SK-N-SH (cell line): Measurements from ENCODE around the gene KRT78. TPM values are rescaled to one million over a fixed set of nuclear protein-coding genes. Genes with fewer than 3 reads are reported as not detected.

Experiments used
- CTCF ChIA-PET: fragments of 300-600, 350-600 bp; formaldehyde crosslinking; extraction: SDS; loops from one replicate; lab custom pipeline; 2021; lab: Yijun Ruan, JAX
- POLR2A ChIA-PET: fragments of 350-600 bp; sonication (Branson Sonifier 250); formaldehyde crosslinking; extraction: SDS; loops from one replicate; lab custom pipeline; 2020; ENCODE audit warnings: antibody characterized with exemption, inconsistent platforms; lab: Yijun Ruan, JAX
- DNase-seq: peaks from one replicate; pipeline ENCODE4 v3.0.0; 2012
- H2AFZ ChIP-seq: fragments of 200-600 bp; sonication (generic); 2 replicates; pipeline ENCODE4 v1.8.1; 2016; ENCODE audit warnings: antibody characterized with exemption, mild to moderate bottlenecking, low read depth
- H3F3A ChIP-seq: fragments of 200-600 bp; sonication (generic); replicated peaks from 2 replicates; pipeline ENCODE3; 2016; ENCODE audit warnings: antibody characterized with exemption, mild to moderate bottlenecking; ENCODE audit not compliant: insufficient read depth
- H3K27ac ChIP-seq, 2 experiments: fragments of 200-500 bp in 1 of 2; fragments of 200-600 bp in 1 of 2; sonication (Bioruptor generic) in 1 of 2; sonication (generic), shearing (Covaris generic) in 1 of 2; 2 replicates each; pipeline versions ENCODE4 v1.5.1 to v1.6.1; 2014 to 2016; ENCODE audit warnings: low read depth in 2 of 2, inconsistent platforms in 1 of 2, low read length in 1 of 2, mild to moderate bottlenecking in 1 of 2, mixed read lengths in 1 of 2
- H3K27me3 ChIP-seq: fragments of 200-600 bp; sonication (generic), shearing (Covaris generic); 2 replicates; pipeline ENCODE4 v1.6.1; 2016; ENCODE audit warnings: mixed run types; ENCODE audit not compliant: insufficient read depth
- H3K36me3 ChIP-seq, 2 experiments: fragments of 200-500 bp in 1 of 2; fragments of 200-600 bp in 1 of 2; sonication (Bioruptor generic) in 1 of 2; sonication (generic) in 1 of 2; replicated peaks in 1 of 2; 2 replicates each; pipeline versions ENCODE3 to v1.5.1; 2014 to 2016; ENCODE audit warnings: low read length in 1 of 2, mild to moderate bottlenecking in 1 of 2; ENCODE audit not compliant: insufficient read depth in 2 of 2, control insufficient read depth in 1 of 2
- H3K4me1 ChIP-seq, 2 experiments: fragments of 200-500 bp in 1 of 2; fragments of 200-600 bp in 1 of 2; sonication (Bioruptor generic) in 1 of 2; sonication (generic), shearing (Covaris generic) in 1 of 2; 2 replicates each; pipeline versions ENCODE4 v1.5.1 to v1.6.1; 2014 to 2016; ENCODE audit warnings: low read depth in 1 of 2, low read length in 1 of 2, mixed run types in 1 of 2; ENCODE audit not compliant: insufficient read depth in 2 of 2, control insufficient read depth in 1 of 2
- H3K4me2 ChIP-seq: fragments of 200-600 bp; sonication (generic), shearing (Covaris generic); 2 replicates; pipeline ENCODE4 v1.6.1; 2017; ENCODE audit warnings: mixed run types
- H3K4me3 ChIP-seq, 2 experiments: fragments of 200-500 bp in 1 of 2; fragments of 200-600 bp in 1 of 2; sonication (Bioruptor generic) in 1 of 2; sonication (generic), shearing (Covaris generic) in 1 of 2; 2 replicates each; pipeline versions ENCODE4 v1.5.1 to v1.8.1; 2014 to 2016; ENCODE audit warnings: low read depth in 2 of 2, inconsistent platforms in 1 of 2, low read length in 1 of 2, mild to moderate bottlenecking in 1 of 2, mixed read lengths in 1 of 2, moderate library complexity in 1 of 2
- H3K79me2 ChIP-seq: fragments of 200-600 bp; sonication (generic); 2 replicates; pipeline ENCODE4 v1.8.1; 2017; ENCODE audit warnings: mild to moderate bottlenecking; ENCODE audit not compliant: insufficient read depth
- H3K9ac ChIP-seq: fragments of 200-600 bp; sonication (generic); 2 replicates; pipeline ENCODE4 v1.6.1; 2017; ENCODE audit warnings: mixed run types
- H3K9me2 ChIP-seq: fragments of 200-600 bp; sonication (generic); 2 replicates; pipeline ENCODE4 v1.6.1; 2017; ENCODE audit warnings: mixed run types
- H3K9me3 ChIP-seq: fragments of 200-600 bp; sonication (generic); 2 replicates; pipeline ENCODE4 v1.6.1; 2017; ENCODE audit warnings: mixed run types, mild to moderate bottlenecking, moderate library complexity
- H4K20me1 ChIP-seq: fragments of 200-600 bp; sonication (generic); 2 replicates; pipeline ENCODE4 v1.6.1; 2017; ENCODE audit warnings: mild to moderate bottlenecking, mixed run types; ENCODE audit not compliant: insufficient read depth
- CHD2 ChIP-seq: fragments of 150-350 bp; IDR thresholded peaks from 2 replicates; pipeline ENCODE4 v1.6.1; 2018; ENCODE audit warnings: low read length; ENCODE audit not compliant: partially characterized antibody
- CTCF ChIP-seq: fragments of 200-600 bp; sonication (generic); IDR thresholded peaks from 2 replicates; pipeline ENCODE4 v1.6.1; 2017; ENCODE audit warnings: antibody characterized with exemption, mild to moderate bottlenecking, moderate library complexity
- ELF1 ChIP-seq: IDR thresholded peaks from 2 replicates; pipeline ENCODE4 v1.4.0; 2012
- EP300 ChIP-seq, 2 experiments: IDR thresholded peaks; 2 replicates each; pipeline versions ENCODE4 v1.4.0 to v1.6.1; 2012; ENCODE audit warnings: borderline replicate concordance in 1 of 2, low read depth in 1 of 2, low read length in 1 of 2
- EZH2phosphoT487 ChIP-seq: fragments of 200-600 bp; sonication (generic); IDR thresholded peaks from 2 replicates; pipeline ENCODE4 v1.6.1; 2017; ENCODE audit warnings: low read depth, mixed run types, mild to moderate bottlenecking, antibody characterized with exemption, moderate library complexity, borderline replicate concordance
- FOXJ3 ChIP-seq: sonication (generic); formaldehyde crosslinking; IDR thresholded peaks from 2 replicates; pipeline ENCODE4 v1.5.1; 2020; ENCODE audit warnings: mild to moderate bottlenecking, missing genetic modification reagents
- GABPA ChIP-seq: IDR thresholded peaks from 2 replicates; pipeline ENCODE4 v1.4.0; 2012; ENCODE audit warnings: low read depth, mild to moderate bottlenecking
- JUND ChIP-seq: IDR thresholded peaks from 2 replicates; pipeline ENCODE4 v1.4.0; 2012
- MXI1 ChIP-seq: IDR thresholded peaks from 2 replicates; pipeline ENCODE4 v1.6.1; 2012; ENCODE audit warnings: mild to moderate bottlenecking, low read depth, low read length, improper control_type of control experiment
- NFIC ChIP-seq: IDR thresholded peaks from 2 replicates; pipeline ENCODE4 v1.4.0; 2012; ENCODE audit warnings: borderline replicate concordance
- NRF1 ChIP-seq: IDR thresholded peaks from 2 replicates; pipeline ENCODE4 v1.6.1; 2012; ENCODE audit warnings: low read depth, mild to moderate bottlenecking, low read length
- RAD21 ChIP-seq: IDR thresholded peaks from 2 replicates; pipeline ENCODE4 v1.6.1; 2012; ENCODE audit warnings: mild to moderate bottlenecking, low read length
- RCOR1 ChIP-seq: fragments of 150-350 bp; IDR thresholded peaks from 2 replicates; pipeline ENCODE4 v1.6.1; 2017; ENCODE audit warnings: antibody characterized with exemption, low read length
- RFX5 ChIP-seq: IDR thresholded peaks from 2 replicates; pipeline ENCODE4 v1.6.1; 2012; ENCODE audit warnings: mild to moderate bottlenecking, improper control_type of control experiment, low read length
- RXRA ChIP-seq: IDR thresholded peaks from 2 replicates; pipeline ENCODE4 v1.4.0; 2012; ENCODE audit warnings: low read depth, mild to moderate bottlenecking, borderline replicate concordance
- SMC3 ChIP-seq: IDR thresholded peaks from 2 replicates; pipeline ENCODE4 v1.6.1; 2012; ENCODE audit warnings: low read depth, low read length, improper control_type of control experiment
- USF2 ChIP-seq: fragments of 150-350 bp; IDR thresholded peaks from 2 replicates; pipeline ENCODE4 v1.6.1; 2017; ENCODE audit warnings: antibody characterized with exemption, low read length, low read depth, borderline replicate concordance
- YY1 ChIP-seq: IDR thresholded peaks from 2 replicates; pipeline ENCODE4 v1.4.0; 2012; ENCODE audit warnings: low read depth, mild to moderate bottlenecking
- WGBS: methylation state at CpG from one replicate; pipeline ENCODE4 v1.1.6; 2017; ENCODE audit warnings: low lambda C conversion rate; 5-methylcytosine and 5-hydroxymethylcytosine counted together
- polyA plus RNA-seq, 3 experiments: library from polyadenylated mRNA; depleted of rRNA; stranded (reverse); fragments of >200 nt; gene quantifications; 2 replicates each; pipeline ENCODE4 v1.2.3, GENCODE V29; 2012
- TF ChIP-seq, protein P1 (sequence below): IDR thresholded peaks from 2 replicates; pipeline ENCODE4 v1.4.0; 2012; ENCODE audit warnings: low read depth
- TF ChIP-seq, protein P2 (sequence below): IDR thresholded peaks from 2 replicates; pipeline ENCODE4 v1.4.0; 2012; ENCODE audit warnings: low read depth, borderline replicate concordance
- TF ChIP-seq, protein P3 (sequence below): IDR thresholded peaks from 2 replicates; pipeline ENCODE4; 2012

KRT78 gene
- polyA plus RNA-seq, 1 of the 3 experiments (the other 2 are of a cell fraction): not detected

- H3K9ac ChIP-seq: no peak overlapping the region
- no peaks in the 10 kb centered on the region for H3K9me2 ChIP-seq
- ChIA-PET CTCF (interaction anchor here (0.6 to 1.3 kb wide), 4 partner anchors 21 to 480 kb away, joined by 3 read pairs; no protein-coding TSS in a partner anchor), POLR2A (no interaction called here)
- no peaks in the 10 kb centered on the region for H3K9me3 ChIP-seq
- H3K4me2 ChIP-seq: no peak overlapping the region
- no peak overlapping the region for H2AFZ ChIP-seq
- H3K4me3 ChIP-seq: no peak overlapping the region
- DNase-seq: no peak
- no peak overlapping the region for H3K27ac ChIP-seq
- WGBS: 52% methylated on average over 6 of the region's 6 CpGs
- no peaks in the 10 kb centered on the region for H3K4me1 ChIP-seq
- peaks cover 2% of the 10 kb centered on the region for H3F3A ChIP-seq
- H3K36me3 ChIP-seq: no peaks in the 10 kb centered on the region
- H3K79me2 ChIP-seq: no peaks in the 10 kb centered on the region
- H4K20me1 ChIP-seq: no peaks in the 10 kb centered on the region
- TF ChIP-seq, protein P1, sequence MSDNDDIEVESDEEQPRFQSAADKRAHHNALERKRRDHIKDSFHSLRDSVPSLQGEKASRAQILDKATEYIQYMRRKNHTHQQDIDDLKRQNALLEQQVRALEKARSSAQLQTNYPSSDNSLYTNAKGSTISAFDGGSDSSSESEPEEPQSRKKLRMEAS: no peak
- TF ChIP-seq RFX5 (peak; percentile 59; the same call in 1 of the 2 replicates), SMC3 (no peak), FOXJ3 (CRISPR knock-in tag) (no peak)
- TF ChIP-seq, all 33 proteins: peak for 1
- peaks cover 24% of the 10 kb centered on the region; the same call in 1 of the 2 replicates for H3K27me3 ChIP-seq
These were observed 11.5 kb upstream of the KRT78 start for GRCh38 chr12:52860102-52860823.

- no peak for TF ChIP-seq ELF1
- TF ChIP-seq YY1: no peak
- no peak for TF ChIP-seq CHD2
- TF ChIP-seq RCOR1: no peak
- TF ChIP-seq FOXJ3 (CRISPR knock-in tag): no peak
- no peak for TF ChIP-seq GABPA
- no peak for TF ChIP-seq CTCF
- no peak for TF ChIP-seq MXI1
- TF ChIP-seq NRF1: no peak
- TF ChIP-seq SMC3: no peak
- TF ChIP-seq USF2: no peak
- TF ChIP-seq RAD21: no peak
- TF ChIP-seq EP300 (IDR thresholded peaks at IDR 0.05; ENCODE audit: borderline replicate concordance in 1 of 2, low read depth in 1 of 2, low read length in 1 of 2): no peak
- TF ChIP-seq, protein P1: no peak
- no peak for TF ChIP-seq EZH2phosphoT487
- TF ChIP-seq, protein P2, sequence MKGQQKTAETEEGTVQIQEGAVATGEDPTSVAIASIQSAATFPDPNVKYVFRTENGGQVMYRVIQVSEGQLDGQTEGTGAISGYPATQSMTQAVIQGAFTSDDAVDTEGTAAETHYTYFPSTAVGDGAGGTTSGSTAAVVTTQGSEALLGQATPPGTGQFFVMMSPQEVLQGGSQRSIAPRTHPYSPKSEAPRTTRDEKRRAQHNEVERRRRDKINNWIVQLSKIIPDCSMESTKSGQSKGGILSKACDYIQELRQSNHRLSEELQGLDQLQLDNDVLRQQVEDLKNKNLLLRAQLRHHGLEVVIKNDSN: no peak
- no peak for TF ChIP-seq RXRA
- TF ChIP-seq NFIC: no peak
- TF ChIP-seq, protein P3, sequence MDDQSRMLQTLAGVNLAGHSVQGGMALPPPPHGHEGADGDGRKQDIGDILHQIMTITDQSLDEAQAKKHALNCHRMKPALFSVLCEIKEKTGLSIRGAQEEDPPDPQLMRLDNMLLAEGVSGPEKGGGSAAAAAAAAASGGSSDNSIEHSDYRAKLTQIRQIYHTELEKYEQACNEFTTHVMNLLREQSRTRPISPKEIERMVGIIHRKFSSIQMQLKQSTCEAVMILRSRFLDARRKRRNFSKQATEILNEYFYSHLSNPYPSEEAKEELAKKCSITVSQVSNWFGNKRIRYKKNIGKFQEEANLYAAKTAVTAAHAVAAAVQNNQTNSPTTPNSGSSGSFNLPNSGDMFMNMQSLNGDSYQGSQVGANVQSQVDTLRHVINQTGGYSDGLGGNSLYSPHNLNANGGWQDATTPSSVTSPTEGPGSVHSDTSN: no peak
- no peak for TF ChIP-seq JUND
- no peaks in the 10 kb centered on the region for H3K36me3 ChIP-seq
- WGBS: 43% methylated on average over 3 of the region's 3 CpGs
- POLR2A ChIA-PET: no interaction called here
- no peaks in the 10 kb centered on the region for H3K9me3 ChIP-seq
- no peak overlapping the region for H3K4me2 ChIP-seq
- CTCF ChIA-PET: no interaction called here
- H3F3A ChIP-seq: no peaks in the 10 kb centered on the region
- H3K27ac ChIP-seq: no peak overlapping the region
- no peak for DNase-seq
- H4K20me1 ChIP-seq: no peaks in the 10 kb centered on the region
- no peaks in the 10 kb centered on the region for H3K79me2 ChIP-seq
- no peak overlapping the region for H2AFZ ChIP-seq
- H3K27me3 ChIP-seq: peaks cover 37% of the 10 kb centered on the region
- H3K4me1 ChIP-seq: no peaks in the 10 kb centered on the region
- no peaks in the 10 kb centered on the region for H3K9me2 ChIP-seq
- H3K4me3 ChIP-seq: no peak overlapping the region
- H3K9ac ChIP-seq: no peak overlapping the region
These were observed 8.7 kb upstream of the KRT78 start for GRCh38 chr12:52857500-52857899.
